Tibial nerve (tissue), 3 donors: ENCODE results near the gene DSC1.

Experiments used
- POLR2A ChIP-seq, 2 donors: fragments of 450-650 bp; IDR thresholded peaks; one replicate each; pipeline ENCODE4 v1.6.1; 2017; ENCODE audit warnings: antibody characterized with exemption in 2 of 2, mild to moderate bottlenecking in 2 of 2, moderate library complexity in 2 of 2
- TF ChIP-seq, protein P1 (sequence below), 5 experiments: fragments of 200-600 bp in 3 of 5; fragments of 450-650 bp in 2 of 5; sonication (generic) in 3 of 5; IDR thresholded peaks; one replicate each; pipeline ENCODE4 v1.5.1; 2016 to 2019; ENCODE audit warnings: antibody characterized with exemption in 5 of 5, mild to moderate bottlenecking in 3 of 5, moderate library complexity in 2 of 5

DNA sequence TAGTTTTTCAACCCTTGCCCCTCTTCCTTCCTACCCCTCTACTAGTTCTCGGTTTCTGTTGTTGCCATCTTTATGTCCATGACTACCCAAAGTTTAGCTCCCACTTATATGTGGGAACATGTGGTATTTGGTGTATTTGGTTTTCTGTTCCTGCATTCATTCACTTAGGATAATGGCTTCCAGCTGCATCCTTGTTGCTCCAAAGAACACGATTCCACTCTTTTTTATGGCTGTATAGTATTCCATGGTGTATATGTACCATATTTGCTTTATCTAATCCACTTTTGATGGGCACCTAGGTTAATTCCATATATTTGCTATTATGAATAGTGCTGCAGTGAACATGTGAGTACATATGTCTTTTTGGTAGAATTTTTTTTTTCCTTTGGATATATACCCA lies 20.6 kb upstream of the DSC1 start:
- TF ChIP-seq, protein P1, sequence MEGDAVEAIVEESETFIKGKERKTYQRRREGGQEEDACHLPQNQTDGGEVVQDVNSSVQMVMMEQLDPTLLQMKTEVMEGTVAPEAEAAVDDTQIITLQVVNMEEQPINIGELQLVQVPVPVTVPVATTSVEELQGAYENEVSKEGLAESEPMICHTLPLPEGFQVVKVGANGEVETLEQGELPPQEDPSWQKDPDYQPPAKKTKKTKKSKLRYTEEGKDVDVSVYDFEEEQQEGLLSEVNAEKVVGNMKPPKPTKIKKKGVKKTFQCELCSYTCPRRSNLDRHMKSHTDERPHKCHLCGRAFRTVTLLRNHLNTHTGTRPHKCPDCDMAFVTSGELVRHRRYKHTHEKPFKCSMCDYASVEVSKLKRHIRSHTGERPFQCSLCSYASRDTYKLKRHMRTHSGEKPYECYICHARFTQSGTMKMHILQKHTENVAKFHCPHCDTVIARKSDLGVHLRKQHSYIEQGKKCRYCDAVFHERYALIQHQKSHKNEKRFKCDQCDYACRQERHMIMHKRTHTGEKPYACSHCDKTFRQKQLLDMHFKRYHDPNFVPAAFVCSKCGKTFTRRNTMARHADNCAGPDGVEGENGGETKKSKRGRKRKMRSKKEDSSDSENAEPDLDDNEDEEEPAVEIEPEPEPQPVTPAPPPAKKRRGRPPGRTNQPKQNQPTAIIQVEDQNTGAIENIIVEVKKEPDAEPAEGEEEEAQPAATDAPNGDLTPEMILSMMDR (IDR thresholded peaks at IDR 0.05): no peak
- no peak for TF ChIP-seq POLR2A (IDR thresholded peaks at IDR 0.05)
